GM19438 (cell line): ENCODE results near the gene ZNF385B.
"Not testable (repeated sequence)": the region's sequence is repeated elsewhere in the genome, so short reads cannot be mapped to it uniquely, and the experiment has no call there.

Source experiments
- ATAC-seq: cut with Tn5 transposase; IDR thresholded peaks from one replicate; pipeline ENCODE4 v1.9.1; 2021; ENCODE audit warnings: low read depth; ENCODE audit not compliant: unreplicated experiment

The ZNF385B gene

DNA sequence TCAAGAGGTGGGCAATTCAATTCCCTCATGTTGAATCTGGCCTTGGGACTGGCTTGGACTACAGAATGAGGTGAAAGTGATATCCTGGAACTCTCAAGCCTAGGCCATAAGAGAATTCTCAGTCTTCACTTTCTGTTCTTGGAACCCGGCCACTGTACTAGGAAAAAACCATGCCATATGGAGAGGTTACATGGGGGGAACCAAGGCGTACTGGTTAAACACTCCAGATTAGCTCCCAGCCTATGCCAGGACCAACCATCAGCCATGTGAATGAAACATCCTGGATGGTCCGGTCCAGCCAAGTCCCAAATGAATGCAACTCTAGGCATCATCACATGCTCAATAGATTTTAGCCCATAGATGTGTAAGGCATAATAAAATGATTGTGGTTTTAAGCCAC lies 56.4 kb downstream of the ZNF385B start:
- no peak for ATAC-seq

DNA sequence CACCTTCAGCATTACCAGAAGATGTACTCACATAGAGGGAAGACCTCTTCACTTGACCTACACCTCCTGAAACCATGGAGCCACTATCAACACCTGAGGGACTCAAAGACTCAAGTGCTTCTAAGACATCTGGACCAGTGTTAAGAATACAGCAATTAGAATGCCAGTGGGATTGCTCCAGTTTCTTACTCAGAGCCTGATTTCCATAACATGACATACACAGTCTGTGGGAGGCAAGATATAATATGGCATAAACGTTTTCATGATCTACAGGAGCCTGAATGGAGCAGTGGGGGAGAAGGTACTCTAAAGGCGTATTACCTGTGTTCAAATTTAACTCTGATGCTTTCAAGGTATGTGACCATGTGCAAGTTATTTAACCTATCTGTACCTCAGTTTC lies 57.2 kb downstream of the ZNF385B start:
- ATAC-seq = no peak

DNA sequence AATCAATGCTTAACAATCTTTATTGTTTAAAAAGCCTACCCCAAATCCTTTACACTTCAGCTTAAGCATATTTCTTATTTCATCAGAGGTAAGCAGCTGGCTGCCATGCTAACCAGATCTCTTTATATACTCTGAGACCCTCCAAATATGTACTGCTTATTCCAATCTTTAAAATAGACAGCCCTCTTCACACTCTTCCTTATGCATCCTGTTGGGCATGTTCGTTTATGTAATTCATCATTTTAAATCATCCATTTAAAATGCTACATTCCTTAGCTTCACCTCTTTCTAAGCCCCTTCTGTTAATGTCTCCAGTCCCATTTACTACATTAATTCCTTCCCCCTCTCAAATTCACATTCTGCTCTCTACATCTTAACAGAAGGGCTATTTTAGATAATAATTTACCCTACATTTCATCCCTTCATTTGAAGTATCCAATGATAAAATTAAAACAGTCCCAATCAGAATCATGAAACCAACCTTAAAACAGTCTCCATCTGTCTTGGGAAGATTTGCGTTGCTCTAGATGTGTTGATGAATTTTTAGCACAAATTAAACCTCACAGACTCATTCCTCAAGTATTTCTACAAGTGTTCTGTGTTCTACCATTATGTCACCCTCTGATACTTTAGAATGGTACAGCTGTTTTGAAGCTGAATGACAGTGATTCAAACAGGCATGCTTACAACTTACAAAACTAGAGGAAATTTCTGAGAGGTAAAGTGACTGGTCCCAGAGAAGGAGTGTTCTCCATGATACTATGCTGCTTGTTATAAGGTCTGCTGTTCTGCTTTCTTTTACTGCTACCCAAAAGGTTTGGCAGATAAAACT lies 59.1 kb downstream of the ZNF385B start:
- no peak for ATAC-seq

DNA sequence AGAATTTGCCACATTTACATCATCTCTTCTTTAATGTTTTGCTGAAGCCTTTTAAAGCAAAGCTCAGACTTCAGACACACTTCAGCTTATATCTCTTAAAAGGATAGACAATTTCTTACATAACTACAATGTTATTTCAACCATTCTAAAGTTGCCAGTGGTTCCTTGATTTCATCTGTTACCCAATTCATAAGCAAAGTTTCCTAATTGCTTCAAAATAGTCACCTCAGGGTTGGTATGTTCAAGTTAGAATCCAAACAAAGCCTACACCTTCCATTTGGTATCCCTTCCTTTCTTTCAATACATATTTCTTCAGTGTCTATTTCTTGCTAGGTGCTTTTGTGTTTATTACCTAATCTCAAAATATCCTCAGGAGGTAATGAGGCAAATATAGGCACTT lies 60.6 kb downstream of the ZNF385B start:
- ATAC-seq = no peak

DNA sequence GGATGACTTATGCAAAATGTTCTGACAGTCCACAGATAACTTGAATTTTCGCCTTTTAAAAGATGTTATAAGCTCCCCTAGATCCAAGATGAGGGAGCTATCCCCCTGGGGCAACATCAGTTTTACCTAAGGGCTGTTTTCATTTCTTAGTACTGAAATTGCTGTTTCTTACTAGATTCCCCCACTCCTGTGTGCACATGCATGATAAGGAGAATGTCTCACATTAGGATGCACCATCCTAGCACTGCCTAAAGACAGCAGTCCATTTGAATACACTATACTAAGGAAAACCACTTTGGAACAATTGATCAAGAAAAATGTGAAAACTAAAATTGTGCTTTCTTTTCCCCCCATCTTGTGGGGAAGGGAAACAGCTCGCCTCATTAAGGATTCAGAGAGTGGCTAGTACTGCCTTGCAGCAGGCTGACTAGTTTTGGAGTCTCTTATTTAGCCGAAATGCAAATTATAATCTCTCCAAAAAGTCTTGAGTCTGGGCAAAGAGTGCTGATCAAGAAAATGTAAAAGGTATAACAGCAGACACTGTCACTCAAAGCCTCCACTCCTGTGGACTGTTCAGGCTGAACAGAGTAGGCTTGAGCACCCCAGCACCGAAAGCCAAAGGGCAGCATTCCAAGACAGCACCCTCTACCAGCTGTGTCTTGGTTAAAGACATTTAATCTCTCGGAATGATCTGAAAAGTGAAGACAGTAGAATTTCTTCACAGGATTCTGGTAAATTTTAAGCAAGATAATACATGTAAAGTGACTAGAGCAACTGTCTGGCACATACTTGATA lies 65.0 kb downstream of the ZNF385B start:
- ATAC-seq = no peak

DNA sequence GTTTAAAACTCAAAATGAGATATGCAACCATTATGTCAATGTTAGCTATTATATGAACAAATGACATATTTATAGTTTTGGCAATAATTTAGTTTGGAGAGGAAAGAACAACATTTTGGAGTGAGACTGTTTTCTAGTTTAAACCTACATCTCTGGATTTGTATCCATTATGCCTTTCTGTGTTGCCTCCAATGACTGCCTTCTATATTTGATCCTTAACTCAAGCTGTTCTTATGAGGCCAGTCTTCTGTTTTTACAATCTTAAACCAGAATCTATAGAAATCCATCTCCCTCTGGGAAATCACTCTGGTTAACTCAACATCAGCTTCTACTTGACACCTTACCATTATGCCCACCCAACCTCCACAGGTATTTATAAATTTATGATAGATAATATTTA lies 67.5 kb downstream of the ZNF385B start:
- ATAC-seq = no peak

DNA sequence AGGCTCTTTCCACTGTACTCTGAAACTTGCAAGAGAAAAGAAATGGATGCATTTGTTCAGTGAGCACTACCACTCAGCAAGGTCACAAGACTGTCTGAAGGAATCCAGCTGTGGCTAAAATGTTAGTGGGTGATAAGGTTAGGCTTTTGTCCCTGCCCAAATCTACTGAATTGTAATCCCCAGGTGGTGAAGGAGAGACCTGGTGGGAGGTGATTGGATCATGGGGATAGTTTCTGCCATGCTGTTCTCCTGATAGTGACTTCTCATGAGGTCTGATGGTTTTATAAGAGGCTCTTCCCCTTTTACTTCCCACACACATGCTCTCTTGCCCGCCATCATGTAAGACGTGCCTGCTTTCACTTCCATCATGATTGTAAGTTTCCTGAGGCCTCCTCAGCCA lies 68.2 kb downstream of the ZNF385B start:
- no peak for ATAC-seq

DNA sequence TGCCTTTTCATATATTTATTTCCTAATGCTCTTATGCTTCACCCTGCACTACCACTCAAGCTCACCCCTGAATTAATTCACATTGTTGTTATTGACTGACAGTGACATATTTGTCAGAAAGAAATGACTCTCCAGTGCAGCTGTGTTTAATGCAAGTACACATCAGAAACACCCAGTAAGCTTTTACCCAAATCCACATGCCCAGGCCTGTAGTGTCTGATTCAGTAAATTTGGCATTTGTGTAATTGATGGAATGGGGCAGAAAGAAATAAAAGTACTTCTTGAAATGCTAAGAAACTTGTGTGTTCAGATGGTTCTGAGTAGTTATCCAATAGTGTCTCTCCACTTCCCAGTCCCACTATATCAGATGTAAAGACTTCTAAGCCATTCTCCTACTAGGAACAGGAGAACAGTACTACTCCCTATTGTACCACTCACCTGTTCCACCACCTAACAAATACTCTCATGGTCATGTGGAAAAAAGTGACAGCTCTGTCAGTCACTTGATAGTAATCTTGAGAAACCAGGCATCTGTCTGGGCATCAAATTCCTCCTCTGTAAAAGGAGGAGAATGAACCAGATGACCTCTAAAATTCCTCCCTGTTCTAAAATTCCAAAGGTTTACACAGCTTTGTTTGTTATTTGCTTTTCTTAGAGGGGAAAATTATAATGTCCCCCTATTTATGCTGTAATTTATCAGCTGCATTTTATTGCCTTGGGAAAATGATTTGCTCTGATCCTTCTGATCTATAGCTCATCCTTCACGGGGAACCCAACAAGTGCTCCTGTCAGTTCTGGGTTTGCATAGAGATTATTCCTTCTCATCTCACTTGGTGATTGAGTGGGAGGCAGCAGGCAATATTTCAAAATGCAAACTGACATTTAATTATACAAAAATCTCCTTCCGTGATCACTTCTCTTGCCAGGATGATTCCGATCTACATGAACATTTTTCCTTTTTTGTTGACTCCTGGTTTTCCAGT lies 70.9 kb downstream of the ZNF385B start:
- no peak for ATAC-seq

DNA sequence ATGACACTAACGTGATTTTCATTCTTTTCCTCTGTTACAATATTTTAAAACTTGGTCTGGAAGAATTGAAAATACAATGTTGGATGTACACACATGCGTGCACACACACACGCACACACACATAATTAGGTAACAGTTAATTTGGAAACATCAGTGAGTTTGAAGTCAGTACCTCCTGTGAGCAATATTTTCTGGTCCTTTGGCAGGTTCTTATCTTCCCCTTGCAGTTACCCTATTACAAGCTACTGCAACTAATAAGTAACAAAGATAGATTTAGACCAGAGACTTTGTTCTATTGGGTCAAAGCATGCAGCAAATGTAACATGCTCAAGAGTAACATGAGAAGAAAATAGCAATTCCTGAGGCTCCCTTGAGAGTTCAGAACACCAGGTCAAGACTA lies 73.3 kb downstream of the ZNF385B start:
- no peak for ATAC-seq

DNA sequence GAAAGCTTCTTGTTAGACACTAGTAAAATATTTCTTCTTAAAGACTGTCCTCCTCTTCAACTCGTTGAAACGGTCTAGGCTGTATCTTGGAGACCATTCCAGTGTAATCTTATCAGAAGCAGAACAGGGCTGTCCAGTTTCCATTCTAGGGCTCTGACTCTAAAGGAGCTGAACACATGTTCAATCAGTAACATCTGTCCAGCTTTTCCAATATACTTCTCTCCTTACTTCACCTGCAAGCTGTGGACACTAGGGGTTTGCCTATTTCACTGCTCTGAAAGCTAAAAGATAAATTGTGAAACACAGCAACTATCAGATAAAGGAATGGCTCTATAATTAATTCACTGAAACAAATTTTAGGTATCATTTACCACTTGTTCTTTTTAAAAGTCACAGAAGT lies 73.8 kb downstream of the ZNF385B start:
- no peak for ATAC-seq

DNA sequence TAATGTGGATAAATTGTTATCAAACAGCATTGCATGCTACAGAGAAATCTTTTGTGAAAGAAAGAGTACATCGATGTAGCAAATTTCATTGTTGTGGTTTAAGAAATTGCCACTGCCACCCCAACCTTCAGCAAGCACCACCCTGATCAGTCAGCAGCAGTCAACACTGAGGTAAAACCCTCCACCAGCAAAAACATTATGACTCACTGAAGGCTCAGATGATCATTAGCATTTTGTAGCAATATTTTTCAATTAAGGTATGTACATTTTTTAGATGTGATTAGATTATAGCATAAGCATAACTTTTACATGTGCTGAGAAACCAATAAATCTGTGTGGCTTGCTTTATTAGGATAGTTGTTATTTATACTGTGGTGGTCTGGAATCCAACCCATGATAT lies 75.5 kb downstream of the ZNF385B start:
- no peak for ATAC-seq

DNA sequence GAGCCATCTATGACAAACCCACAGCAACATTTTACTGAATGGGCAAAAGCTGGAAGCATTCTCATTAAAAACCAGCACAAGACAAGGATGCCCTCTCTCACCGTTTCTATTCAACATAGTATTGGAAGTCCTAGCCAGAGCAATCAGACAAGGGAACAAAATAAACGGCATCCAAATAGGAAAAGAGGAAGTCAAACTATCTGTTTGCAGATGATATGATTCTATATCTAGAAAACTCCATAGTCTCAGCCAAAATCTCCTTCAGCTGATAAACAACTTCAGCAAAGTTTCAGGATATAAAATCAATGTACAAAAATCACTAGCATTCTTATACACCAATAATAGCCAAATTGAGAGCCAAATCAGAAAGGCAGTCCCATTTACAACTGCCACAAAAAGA lies 79.1 kb downstream of the ZNF385B start:
- not testable (repeated sequence) for ATAC-seq

DNA sequence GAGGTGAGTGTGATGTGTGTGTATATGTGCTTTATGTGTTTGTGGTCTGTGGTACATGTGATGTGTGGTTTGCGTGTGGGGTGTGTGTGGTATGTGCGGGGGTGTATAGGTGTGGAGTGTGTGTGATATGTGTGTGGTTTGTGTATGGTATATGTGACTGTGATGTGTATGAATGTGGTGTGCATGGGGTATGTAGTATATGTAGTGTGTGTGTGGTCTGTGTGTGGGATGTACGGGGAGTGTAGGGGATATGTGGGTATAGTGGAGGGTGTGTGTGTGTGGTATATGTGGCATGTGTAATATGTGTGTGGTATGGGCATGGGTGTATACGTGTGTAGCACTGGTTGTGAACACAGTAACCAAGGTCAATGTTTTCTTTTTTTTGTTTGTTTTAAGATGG lies 87.4 kb downstream of the ZNF385B start:
- ATAC-seq = no peak

DNA sequence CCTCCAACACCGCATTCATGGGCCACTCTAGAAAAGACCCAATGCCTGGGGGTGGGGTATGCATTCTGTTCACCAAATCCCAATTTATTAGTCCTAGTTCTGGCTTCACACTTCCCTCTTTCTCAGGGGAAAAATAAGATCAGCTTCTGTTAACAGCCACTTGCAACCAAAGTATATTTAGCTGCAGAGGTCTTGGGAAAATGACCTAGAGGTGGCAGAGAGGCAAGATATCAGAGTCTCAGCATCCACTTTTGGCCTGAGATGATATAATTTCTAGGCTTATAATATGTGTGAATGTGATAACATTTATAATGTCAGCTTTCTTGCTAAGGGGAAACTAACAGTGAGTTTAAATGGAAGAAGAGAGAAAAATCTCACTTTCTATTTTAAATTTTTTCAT lies 89.1 kb downstream of the ZNF385B start:
- no peak for ATAC-seq

DNA sequence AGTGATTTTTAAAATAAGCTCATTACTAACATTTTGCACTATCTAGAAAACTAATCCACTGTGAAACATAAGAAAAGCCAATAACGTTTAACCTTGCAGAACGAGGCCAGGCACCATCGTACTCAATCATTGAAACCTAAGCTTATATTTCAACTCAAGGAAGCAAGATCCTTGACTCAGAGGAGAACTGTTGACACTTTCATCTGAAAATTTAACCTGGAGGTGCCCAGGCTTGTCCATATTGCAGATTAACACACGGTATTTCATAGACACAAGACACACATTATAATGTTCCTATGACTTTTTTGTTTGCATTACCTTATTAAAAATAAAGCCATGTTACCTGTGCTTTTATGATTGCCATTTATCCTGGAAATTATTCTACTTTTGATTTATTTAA lies 89.6 kb downstream of the ZNF385B start:
- no peak for ATAC-seq

DNA sequence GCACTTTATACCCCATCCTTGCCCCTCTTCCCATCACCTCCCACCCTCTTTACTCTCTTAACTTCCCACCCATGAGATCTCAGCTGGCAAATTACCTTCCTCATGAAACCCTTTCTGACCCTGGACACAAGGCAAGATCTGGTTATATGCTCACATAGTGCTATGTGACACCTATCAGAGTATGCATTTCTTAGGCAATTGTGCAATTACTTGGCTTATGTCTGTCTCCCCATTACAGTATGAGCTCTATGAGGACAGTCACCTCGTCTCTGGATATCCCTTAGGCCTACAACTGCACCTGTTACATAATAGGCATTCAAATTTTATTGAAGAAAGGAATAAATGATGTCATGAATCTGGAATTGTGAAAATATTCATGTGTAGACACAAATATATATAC lies 91.4 kb downstream of the ZNF385B start:
- no peak for ATAC-seq

DNA sequence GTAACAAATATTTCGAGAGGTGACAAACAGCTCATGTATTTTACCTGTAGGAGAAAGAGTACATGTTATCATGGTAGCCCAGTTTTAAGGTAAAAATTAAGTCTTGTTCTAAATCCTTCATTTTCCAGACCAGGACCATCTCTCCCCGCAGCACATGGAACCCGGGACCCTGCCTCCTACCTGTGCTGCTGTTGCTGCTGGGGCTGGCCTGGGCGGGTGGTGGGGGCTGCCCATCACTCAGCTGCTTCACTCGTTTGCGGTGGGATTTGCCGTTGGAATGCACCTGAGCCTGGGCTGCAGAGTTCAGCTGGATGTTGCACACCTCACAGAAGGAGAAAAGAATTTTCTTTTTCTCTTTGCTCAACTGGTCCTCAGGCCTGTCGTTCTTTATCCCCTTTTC lies 92.1 kb downstream of the ZNF385B start:
- ATAC-seq = no peak

DNA sequence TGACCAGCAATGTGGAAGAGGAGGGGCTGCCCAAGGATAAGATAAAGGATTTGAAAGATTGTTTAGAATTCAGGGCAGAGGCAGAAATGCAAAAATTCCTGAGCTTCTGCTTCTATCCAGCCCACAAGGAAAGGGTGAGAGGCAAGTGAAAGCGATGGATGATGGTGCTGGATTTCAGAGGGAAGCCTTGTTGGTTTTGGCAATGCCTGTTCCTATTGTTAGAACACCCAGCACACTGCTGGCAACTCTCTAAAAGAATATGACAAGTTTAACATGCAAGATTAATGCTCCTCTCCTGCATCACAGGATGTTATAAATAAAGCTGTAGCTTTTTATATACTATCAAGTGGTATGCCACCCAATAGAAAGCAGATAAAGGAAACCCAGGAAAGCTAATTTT lies 92.6 kb downstream of the ZNF385B start:
- no peak for ATAC-seq

DNA sequence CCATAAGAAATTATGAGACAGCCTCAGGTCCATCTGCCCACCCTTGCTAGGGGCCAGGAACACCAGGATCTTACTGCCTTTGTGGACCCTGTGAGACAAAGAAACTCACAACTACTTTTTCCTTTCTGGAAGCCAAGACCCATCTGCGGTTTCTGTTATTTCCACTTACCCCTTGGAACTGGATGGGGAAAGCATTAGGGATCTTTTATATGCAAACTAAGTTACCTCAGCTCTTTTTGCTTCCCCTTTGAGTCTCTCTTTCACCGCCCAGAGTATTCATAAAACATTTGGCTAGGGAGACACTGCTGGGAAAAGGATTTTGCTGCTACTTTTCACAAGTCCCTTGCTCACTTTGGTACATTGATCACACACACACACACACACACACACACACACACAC lies 95.7 kb downstream of the ZNF385B start:
- ATAC-seq = no peak

DNA sequence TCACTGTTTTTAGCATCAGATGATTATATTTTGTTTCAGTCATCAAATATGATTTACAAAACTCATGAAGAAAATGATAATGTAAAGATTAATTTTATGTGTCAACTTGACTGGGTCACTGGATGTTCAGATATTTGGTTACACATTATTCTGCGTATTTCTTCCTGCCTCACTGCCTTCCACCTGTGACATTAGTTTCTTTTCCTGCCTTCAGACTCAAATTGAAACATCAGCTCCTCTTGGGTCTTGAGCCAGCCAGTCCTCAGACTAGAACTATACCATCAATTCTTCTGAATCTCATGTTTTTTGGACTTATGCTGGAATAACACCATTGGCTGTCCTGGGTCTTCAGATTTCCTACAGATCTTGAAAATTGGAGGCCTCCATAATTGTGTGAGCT lies 96.7 kb downstream of the ZNF385B start:
- ATAC-seq = peak; percentile 89

DNA sequence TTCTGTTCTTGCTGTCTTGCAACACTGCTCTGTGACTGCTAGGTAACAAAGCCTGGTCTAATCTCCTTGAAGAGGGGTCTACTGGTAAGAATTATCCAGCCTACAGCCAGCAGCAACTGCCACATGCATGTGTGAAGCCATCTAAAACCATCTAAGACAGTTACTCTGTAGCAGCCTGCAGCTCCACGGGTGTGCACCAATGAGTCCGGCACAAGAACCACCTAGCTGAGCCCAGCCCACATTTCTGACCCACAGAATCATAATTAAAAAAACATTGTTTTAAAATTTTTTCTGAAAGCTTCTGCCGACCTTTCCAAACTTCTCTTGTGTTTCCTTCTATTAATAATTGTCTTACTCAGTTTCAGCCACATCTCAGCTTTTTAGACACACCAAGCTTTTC lies 102.8 kb downstream of the ZNF385B start:
- ATAC-seq = no peak
